ENCODE data around the gene LMBRD2.
A peak's percentile ranks its signal among the peaks of the same experiment; 100 is the strongest.

The LMBRD2 gene

GRCh38 chr5:36096486-36096885 is 55.2 kb downstream of the LMBRD2 start:
- DNase-seq, result no peak

DNA sequence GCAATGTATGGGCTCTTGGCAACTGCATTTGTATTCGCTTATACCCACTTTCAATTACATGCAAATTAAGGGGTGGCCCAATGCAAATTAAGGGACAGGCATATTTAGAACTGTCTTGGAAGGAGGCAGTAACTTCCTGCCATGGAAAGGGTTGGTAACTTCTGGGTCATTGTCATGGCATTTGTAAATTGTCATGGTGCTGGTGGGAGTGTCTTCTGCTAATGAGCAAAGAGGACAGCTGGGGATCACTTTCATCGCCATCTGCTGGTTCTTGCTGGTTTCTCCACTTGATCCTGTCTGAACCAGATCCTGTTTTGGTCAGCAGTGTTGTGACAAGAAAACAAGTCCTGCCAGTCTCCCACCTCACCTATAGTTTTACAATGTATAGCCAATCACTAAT is 61.7 kb downstream of the LMBRD2 start:
- DNase-seq, result no peak

DNA sequence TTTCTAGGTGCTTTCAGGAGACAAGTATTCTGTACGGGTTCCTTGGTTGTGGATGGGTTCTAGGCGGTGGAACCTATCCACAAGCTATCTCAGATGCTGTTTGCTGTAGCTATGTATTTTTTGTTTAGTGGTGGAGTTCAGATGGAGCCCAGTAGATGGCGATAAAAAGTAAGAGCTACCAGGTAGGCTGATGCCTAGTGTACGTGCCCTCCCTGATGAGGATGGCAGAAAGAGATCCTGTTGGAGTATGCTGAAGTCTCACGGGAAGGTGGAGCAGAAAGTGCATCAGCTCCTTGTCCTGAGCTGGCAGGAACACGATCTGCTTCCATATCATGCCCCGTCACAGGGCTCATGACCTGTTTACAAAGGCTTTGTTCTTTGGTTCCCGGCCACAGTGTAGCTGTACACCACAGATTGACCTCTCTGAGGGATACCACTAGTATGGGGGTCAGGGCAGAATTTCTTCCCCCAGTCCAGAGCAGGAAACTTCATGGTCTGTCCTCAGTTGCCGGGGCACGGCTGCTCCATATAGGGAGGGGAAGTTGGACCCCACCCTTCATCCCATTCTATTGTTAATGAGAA is 72.4 kb downstream of the LMBRD2 start:
- DNase-seq, result peak; percentile 18

DNA sequence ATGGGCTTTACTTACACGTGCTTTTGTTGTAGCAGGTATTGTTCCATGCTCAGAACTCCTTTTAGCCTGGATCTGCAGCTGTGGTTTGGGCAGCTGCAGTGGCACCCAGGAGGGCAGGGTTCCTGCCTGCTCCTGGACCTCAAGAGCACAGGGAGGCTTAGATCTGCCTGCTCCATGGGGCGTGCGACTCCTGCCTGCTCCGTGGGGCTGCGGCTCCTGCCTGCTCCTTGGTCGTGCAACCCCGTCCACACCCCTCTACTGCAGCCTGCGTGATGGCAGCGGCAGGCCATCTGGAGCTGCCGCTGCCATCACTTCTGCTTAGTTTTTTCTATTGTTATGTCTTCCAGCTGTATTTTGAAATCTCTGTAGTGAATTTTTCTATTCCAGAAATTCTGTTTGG is 73.3 kb downstream of the LMBRD2 start:
- no peak for DNase-seq

GRCh38 chr5:36073595-36074216 is 78.0 kb downstream of the LMBRD2 start:
- no peak for DNase-seq

GRCh38 chr5:36070687-36071571 is 80.8 kb downstream of the LMBRD2 start:
- DNase-seq, result no peak

DNA sequence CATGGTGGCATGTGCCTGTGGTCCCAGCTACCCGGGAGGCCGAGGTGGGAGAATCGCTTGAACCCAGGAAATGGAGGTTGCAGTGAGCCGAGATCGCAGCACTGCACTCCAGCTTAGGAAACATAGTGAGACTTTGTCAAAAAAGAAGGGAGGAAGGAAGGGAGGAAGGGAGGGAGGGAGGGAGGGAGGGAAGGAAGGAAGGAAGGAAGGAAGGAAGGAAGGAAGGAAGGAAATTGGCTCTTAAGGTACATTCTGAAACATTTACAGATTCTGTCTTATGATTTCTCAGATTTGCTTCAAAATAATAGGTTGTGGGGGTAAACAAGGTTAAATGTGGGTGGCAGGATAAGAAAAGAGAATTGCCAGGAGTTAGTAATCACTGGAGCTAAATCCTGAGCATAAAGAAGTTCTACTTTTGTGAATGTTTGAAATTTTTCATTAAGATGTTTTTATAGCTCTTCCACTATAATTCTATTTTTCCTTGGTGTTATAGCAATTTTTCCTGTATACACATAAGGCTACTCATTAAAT is 82.9 kb downstream of the LMBRD2 start:
- no peak for DNase-seq

GRCh38 chr5:36066540-36067210 is 85.0 kb downstream of the LMBRD2 start, which contains the start of gene UGT3A2:
Gene UGT3A2 (minus strand): TSS chr5:36066882. CDS start chr5:36066789, 93 bp downstream.
- DNase-seq, result no peak

GRCh38 chr5:36066001-36066539 is 85.6 kb downstream of the LMBRD2 start:
- DNase-seq, result no peak

- no peak for DNase-seq
These were observed 91.2 kb downstream of the LMBRD2 start for GRCh38 chr5:36060420-36060887.

- no peak for DNase-seq
These were observed 91.9 kb downstream of the LMBRD2 start for GRCh38 chr5:36059571-36060419.

GRCh38 chr5:36058776-36059175 is 92.9 kb downstream of the LMBRD2 start:
- no peak for DNase-seq

DNA sequence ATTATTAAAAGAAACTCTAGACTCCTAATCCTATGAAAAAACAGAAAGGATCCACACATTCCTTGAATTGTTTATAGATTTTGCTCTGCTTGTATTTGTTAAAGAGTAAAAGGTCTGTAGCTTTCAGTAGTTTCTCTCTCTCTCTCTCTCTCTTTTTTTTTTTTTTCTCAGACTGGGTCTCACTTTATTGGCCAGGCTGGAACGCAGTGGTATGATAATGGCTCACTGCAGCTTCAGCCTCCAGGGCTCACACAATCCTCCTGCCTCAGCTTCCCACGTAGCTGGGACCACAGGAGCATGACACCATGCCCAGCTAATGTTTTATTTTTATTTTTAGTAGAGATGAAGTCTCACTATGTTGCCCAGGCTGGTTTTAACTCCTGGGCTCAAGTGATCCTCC is 94.3 kb downstream of the LMBRD2 start:
- no peak for DNase-seq

GRCh38 chr5:36056422-36056821 is 95.3 kb downstream of the LMBRD2 start:
- DNase-seq, result no peak

DNA sequence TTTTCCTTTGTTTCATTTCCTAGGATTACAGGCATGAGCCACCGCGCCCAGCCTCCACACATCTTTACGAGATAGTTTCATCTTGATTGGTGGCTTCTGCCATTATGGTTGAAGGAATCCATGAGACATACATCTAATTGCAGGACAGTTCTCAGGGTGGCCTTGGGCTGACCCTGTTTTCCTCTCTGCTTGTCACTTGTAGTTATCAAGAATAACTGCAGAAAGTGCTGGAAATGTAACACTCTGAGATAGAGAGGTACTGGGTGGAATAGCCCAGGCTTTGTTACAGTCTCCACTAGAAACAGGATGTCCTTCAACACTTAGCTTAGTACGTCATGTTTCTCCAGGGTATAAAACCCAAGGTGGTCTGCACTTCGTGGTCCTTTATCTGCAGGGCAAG is 95.7 kb downstream of the LMBRD2 start:
- DNase-seq, result no peak

DNA sequence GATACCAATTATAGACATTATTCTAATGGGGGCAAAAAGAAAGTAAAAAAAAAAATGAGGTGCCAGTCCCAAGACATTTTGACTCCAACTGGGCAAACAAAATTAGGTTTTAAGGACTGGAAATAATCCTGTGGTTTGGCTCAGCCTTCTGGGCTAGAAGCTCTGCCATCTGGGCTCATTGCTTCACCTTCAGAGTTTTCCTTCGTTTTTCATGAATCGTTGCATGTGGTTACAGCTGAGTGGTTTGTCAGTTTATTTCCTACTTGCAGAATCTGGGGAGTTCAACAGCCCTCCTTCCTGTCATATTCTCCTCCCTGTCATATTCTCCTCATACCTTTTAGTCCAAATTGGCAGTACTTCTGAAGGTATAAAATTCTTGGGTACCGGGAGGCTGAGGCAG is 97.0 kb downstream of the LMBRD2 start:
- no peak for DNase-seq

DNA sequence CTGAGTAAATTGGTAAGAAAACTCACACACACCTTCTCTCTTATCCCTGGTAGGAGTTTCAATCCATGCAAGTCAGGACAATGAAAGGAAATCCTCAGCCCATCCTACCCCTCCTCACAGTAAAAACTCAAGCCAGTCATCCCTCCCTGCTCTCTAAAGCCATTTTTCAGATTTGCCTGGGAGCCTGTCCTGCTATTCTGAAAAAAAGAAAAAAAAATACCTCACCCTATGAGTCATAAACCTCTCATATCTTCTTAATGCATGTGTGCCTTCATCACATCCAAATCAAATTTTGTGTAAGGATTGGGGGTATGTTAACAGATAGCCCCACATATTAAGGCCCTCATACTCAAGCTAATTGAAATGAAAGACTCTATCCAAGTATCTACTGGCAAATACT is 99.1 kb downstream of the LMBRD2 start:
- DNase-seq, result no peak

GRCh38 chr5:36049949-36050348 is 101.7 kb downstream of the LMBRD2 start:
- DNase-seq, result no peak
